Lower lobe of right lung (tissue), 2 donors: ENCODE results near the gene KCNJ1. TPM values are rescaled to one million over a fixed set of nuclear protein-coding genes. Genes with fewer than 3 reads are reported as not detected.

ENCODE experiments used
- ATAC-seq, 2 donors: fragments of 200-7000 bp; cut with Tn5 transposase; one replicate each; pipeline ENCODE4 v1.9.1; 2020 to 2022; ENCODE audit warnings: mild to moderate bottlenecking in 2 of 2, moderate library complexity in 2 of 2
- DNase-seq: peaks from one replicate; pipeline ENCODE4 v3.0.0-alpha.2; 2020
- H3K27ac ChIP-seq: fragments of 200-600 bp; one replicate; pipeline ENCODE4 v1.8.0; 2022
- H3K27me3 ChIP-seq: fragments of 200-600 bp; one replicate; pipeline ENCODE4 v1.8.0; 2022; ENCODE audit warnings: low read depth
- H3K36me3 ChIP-seq: fragments of 200-600 bp; one replicate; pipeline ENCODE4 v1.8.0; 2022; ENCODE audit warnings: mild to moderate bottlenecking
- H3K4me1 ChIP-seq: fragments of 200-600 bp; one replicate; pipeline ENCODE4 v1.8.0; 2022
- H3K4me3 ChIP-seq: fragments of 200-600 bp; one replicate; pipeline ENCODE4 v1.8.0; 2022; ENCODE audit warnings: mild to moderate bottlenecking
- H3K9me3 ChIP-seq: fragments of 200-600 bp; one replicate; pipeline ENCODE4 v1.8.0; 2022
- intact Hi-C: fragments of 100-400 bp; cut with DNase I; formaldehyde crosslinking; loops from one replicate; pipeline ENCODE4 v1.11.0; 2022
- total RNA-seq: library from RNA; stranded (reverse); fragmentation: NEBNext Ultra II Directional; extraction: Animal tissue kit (Norgen Biotek cat#: 25700); gene quantifications from one replicate; pipeline ENCODE4 v1.2.1, GENCODE V29; 2021
- TF ChIP-seq, protein P1 (sequence below): fragments of 200-600 bp; IDR thresholded peaks from one replicate; pipeline ENCODE4 v1.8.0; 2022; ENCODE audit warnings: antibody characterized with exemption, mild to moderate bottlenecking
- donor health status: DM: no; HTN: yes; CAD: no; lungs with severe emphysema.

KCNJ1 gene
- total RNA-seq, 1 donor from 2014 or later = 0.18 TPM

DNA sequence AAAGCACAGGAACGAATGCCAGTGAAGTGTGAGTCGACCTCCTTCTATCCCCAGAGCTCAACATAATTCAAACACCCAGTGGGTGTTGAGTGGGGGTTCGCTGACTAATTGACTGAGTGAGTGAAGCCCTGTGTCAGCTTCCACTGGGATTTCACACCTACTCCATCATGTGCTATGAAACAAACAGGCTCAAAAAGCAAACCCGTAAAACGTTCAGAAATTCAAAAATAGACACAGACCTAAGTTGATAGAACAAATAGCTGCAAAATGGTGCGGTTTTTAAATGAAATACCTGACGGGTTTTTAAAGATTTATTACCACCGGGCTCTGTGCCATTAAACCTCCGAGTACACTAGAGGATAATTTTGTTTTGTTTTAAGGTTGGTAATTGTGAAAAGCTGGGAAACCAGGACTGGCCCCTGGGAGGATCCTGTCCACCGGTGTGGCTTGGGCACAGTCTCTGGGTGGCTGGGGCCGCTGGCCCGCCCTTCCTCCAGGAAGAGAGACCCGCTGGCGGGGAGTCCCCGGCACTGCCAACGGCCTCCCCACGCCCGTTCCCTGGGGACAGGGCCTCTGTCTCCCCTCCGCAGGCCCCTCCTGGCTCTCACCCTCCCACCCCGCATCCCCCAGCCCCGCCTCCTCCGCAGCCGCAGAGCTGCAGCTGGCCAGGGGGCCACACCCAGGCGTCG is 37.7 kb upstream of the KCNJ1 start:
- Histone ChIP-seq H3K9me3 (no peaks in the 10 kb centered on the region), H3K27ac (peak overlapping the region; percentile 78), H3K4me1 (peaks cover 62% of the 10 kb centered on the region), H3K27me3 (no peaks in the 10 kb centered on the region), H3K4me3 (peak overlapping the region; percentile 65), H3K36me3 (no peaks in the 10 kb centered on the region)
- ATAC-seq (peak; percentile 52 to 69), DNase-seq (peak; percentile 65)
- TF ChIP-seq, protein P1, sequence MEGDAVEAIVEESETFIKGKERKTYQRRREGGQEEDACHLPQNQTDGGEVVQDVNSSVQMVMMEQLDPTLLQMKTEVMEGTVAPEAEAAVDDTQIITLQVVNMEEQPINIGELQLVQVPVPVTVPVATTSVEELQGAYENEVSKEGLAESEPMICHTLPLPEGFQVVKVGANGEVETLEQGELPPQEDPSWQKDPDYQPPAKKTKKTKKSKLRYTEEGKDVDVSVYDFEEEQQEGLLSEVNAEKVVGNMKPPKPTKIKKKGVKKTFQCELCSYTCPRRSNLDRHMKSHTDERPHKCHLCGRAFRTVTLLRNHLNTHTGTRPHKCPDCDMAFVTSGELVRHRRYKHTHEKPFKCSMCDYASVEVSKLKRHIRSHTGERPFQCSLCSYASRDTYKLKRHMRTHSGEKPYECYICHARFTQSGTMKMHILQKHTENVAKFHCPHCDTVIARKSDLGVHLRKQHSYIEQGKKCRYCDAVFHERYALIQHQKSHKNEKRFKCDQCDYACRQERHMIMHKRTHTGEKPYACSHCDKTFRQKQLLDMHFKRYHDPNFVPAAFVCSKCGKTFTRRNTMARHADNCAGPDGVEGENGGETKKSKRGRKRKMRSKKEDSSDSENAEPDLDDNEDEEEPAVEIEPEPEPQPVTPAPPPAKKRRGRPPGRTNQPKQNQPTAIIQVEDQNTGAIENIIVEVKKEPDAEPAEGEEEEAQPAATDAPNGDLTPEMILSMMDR = no peak
- intact Hi-C loops = no loop called here

DNA sequence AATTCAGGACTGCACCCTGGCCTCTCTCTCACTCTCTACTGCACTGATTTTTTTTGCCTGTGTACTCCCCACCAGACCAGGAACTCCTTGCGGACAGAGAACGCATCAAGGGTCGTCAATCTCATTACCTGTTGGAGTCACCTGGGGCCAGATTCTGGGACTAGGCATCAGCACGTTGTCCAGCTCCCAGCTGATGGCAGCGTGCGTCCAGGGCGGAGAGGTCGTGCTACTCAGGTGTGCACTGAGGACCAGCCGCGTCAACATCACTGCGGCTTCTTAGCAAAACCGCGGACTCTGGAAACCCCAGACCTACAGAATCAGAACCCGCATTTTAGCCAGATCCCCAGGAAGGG is 37.2 kb upstream of the KCNJ1 start:
- peaks cover 58% of the 10 kb centered on the region for H3K4me1 ChIP-seq

DNA sequence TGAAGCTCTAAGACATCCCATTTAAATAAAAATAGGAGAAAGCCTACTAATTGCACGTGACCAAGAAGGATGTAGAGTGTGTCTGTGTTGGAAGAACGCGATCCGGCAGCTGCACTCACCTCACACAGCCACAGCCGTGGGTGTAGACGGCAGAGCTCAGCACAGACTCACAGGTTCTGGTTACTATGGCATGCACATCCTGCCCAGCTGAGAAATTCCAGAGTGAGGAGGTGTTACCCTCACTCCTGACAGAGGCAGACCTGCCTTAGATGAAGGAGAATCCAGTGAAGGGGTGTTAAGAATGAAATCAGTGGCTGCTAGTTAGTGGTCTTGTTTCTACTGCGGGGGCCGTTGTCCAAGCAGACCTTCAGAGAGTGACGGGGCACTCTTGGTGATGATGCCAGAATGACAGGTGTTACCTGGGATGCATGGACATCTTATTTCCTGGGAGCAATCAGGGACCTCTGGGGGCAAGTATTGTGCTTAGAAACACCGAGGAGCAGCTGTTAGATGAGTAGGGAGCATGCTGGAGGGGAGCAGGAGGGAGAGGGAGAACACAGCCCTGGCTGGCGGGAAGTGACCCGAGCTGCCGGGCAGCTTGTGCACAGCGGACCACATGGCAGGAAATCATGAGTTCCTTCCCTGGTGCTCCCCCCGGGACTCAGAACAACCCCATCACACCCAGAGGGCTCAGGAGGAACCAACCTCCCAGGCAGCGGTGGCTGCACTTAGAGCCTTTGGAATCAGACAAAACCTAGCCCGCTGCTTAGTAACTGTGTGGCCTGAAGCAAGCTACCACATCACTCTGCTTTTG is 36.4 kb upstream of the KCNJ1 start:
- H3K9me3 ChIP-seq = no peaks in the 10 kb centered on the region
- peaks cover 52% of the 10 kb centered on the region for H3K4me1 ChIP-seq
- H3K27me3 ChIP-seq = no peaks in the 10 kb centered on the region
- ATAC-seq (peak in 1 of 2 donors; percentile 21), DNase-seq (peak; percentile 66)
- intact Hi-C loops = no loop called here
- no peak overlapping the region for H3K4me3 ChIP-seq
- H3K36me3 ChIP-seq = no peaks in the 10 kb centered on the region
- H3K27ac ChIP-seq = no peak overlapping the region
- TF ChIP-seq, protein P1 = no peak

More for the DNA sequence above, 37.2 kb upstream of the KCNJ1 start:
- intact Hi-C loops = no loop called here
- H3K4me3 ChIP-seq = peak overlapping the region; percentile 65
- H3K36me3 ChIP-seq = no peaks in the 10 kb centered on the region
- TF ChIP-seq, protein P1 = no peak
- DNase-seq (no peak), ATAC-seq (no peak)
- no peak overlapping the region for H3K27ac ChIP-seq
- no peaks in the 10 kb centered on the region for H3K27me3 ChIP-seq
- no peaks in the 10 kb centered on the region for H3K9me3 ChIP-seq

DNA sequence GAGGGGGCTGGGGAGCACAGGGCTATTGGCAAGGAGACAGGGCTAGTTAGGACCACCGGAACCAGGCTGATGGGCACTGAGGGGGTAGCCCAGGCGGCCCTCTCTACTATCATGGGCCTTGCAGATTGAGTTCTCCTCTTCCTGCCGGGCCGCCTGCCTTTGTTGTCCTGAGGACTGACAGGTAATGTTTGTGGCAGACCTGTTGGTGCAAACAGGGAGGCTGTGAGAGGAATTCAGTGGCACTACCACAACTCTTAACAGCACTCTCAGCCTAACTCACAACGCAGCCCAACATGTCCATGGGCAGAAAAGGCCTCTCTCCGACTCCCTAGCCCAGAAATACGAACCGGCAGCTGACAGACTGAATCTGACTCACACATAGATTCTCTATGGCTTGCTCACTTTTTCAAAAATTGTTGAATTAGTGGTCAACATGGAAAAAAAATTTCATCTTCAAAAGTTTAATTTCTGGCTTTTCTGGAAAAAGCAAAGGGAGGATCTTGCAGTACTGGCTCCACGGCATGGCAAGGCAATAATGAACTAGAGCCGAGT is 35.5 kb upstream of the KCNJ1 start:
- H3K4me1 ChIP-seq = peaks cover 49% of the 10 kb centered on the region
- ATAC-seq (no peak), DNase-seq (no peak)
- intact Hi-C loops = no loop called here
- H3K9me3 ChIP-seq = no peaks in the 10 kb centered on the region
- no peak overlapping the region for H3K27ac ChIP-seq
- TF ChIP-seq, protein P1 = no peak
- no peak overlapping the region for H3K4me3 ChIP-seq
- H3K27me3 ChIP-seq = no peaks in the 10 kb centered on the region
- H3K36me3 ChIP-seq = no peaks in the 10 kb centered on the region

DNA sequence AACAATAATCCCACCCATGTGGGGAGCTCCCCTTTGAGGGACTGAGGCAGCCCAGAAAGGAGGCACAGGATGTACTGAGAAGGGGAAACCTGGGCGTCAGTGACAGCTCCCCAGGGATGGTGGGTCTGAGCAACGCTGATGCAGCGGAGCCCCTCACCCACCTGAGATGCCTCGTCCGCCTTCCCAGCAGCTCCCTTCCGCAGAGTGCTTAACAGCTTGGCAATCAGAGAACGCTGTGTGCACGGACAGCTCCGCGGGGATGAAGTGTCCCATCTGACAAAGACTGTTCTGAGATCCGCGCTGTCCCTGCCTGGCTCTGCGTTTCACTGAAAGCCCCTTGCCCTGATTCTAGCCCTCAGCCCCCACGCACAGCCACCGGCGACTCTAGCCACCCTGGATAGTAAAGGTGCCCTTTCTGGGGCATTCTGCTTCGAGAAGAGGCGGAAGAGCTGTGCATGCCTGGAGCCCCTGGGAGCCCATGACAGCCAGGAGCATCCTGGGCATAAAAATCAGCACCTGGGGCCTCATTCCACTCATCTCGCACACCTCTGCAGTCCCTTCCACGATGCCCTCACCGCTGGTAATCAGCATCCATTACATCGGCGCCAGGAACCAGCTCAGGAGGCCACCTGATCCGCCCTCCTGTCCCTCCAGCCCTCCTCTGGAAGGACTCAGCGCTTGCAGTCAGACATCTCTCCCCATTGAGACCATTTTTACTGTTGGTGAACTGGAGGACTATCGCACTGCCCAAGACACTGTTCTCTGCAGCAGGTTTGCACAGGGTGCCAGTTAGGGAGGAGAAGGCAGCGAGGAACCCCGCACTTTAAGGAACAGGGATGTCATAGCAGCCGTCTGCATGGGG is 34.8 kb upstream of the KCNJ1 start:
- TF ChIP-seq, protein P1 = no peak
- H3K4me3 ChIP-seq = no peak overlapping the region
- ATAC-seq (no peak), DNase-seq (no peak)
- intact Hi-C loops = no loop called here
- H3K27ac ChIP-seq = no peak overlapping the region
- peaks cover 42% of the 10 kb centered on the region for H3K4me1 ChIP-seq
- no peaks in the 10 kb centered on the region for H3K9me3 ChIP-seq
- H3K36me3 ChIP-seq = no peaks in the 10 kb centered on the region
- H3K27me3 ChIP-seq = no peaks in the 10 kb centered on the region
